Adrenal gland (tissue), 12 donors: ENCODE data around the gene AMN. TPM values are rescaled to one million over a fixed set of nuclear protein-coding genes. Genes with fewer than 3 reads are reported as not detected.

Experiments
- DNase-seq, 7 donors: peaks; one replicate each; pipeline ENCODE4 v3.0.0-alpha.2; 2019 to 2020
- H3K27ac ChIP-seq, 5 donors: fragments of 200-600 bp; sonication (generic) in 4 of 5; 1 replicate in 3 of 5; 2 replicates in 2 of 5; pipeline versions ENCODE4 v1.5.1 to v1.8.0; 2016 to 2020; ENCODE audit warnings: mild to moderate bottlenecking in 1 of 5
- H3K27me3 ChIP-seq: fragments of 200-600 bp; 2 replicates; pipeline ENCODE4 v1.8.0; 2021
- H3K36me3 ChIP-seq, 2 donors: fragments of 200-600 bp; replicated peaks in 1 of 2; 1 replicate in 1 of 2; 2 replicates in 1 of 2; pipeline versions ENCODE4 v1.5.1 to v1.8.0; 2018 to 2022
- H3K4me1 ChIP-seq, 2 donors: fragments of 200-600 bp; replicated peaks in 1 of 2; 1 replicate in 1 of 2; 2 replicates in 1 of 2; pipeline versions ENCODE4 v1.5.1 to v1.8.0; 2018 to 2021
- H3K4me3 ChIP-seq, 4 donors: fragments of 200-600 bp; sonication (generic) in 3 of 4; one replicate each; pipeline ENCODE4 v1.5.1; 2016 to 2018
- H3K9me3 ChIP-seq, 3 donors: fragments of 200-600 bp; sonication (generic) in 1 of 3; replicated peaks in 1 of 3; 1 replicate in 2 of 3; 2 replicates in 1 of 3; pipeline versions ENCODE4 v1.5.1 to v1.8.0; 2016 to 2021
- POLR2A ChIP-seq, 2 donors: fragments of 450-650 bp; IDR thresholded peaks; one replicate each; pipeline ENCODE4 v1.6.1; 2017; ENCODE audit warnings: antibody characterized with exemption in 2 of 2, mild to moderate bottlenecking in 2 of 2, moderate library complexity in 1 of 2
- WGBS, 4 donors: extraction: QIAGEN DNeasy Blood & Tissue Kit in 2 of 4; methylation state at CpG; one replicate each; pipeline versions ENCODE4 v1.1.5 to v1.1.7; 2013 to 2017; 5-methylcytosine and 5-hydroxymethylcytosine counted together
- intact Hi-C, 2 donors: fragments of 100-400 bp; cut with DNase I; formaldehyde crosslinking; loops; one replicate each; pipeline versions ENCODE4 v1.14.1 to v1.15.0; 2022 to 2023
- polyA plus RNA-seq, 3 donors: library from polyadenylated mRNA; stranded (reverse); fragments of 200-250 nt in 2 of 3; fragments of 350-450 nt in 1 of 3; fragmentation: Illumina TruSeq in 1 of 3; extraction: RNeasy Lipid Tissue Mini Kit (QIAGEN cat#74804) in 1 of 3; gene quantifications; one replicate each; pipeline ENCODE4 v1.2.3, GENCODE V29; 2013 to 2014
- total RNA-seq, 9 donors: library from RNA; depleted of rRNA in 4 of 9; stranded (reverse); fragments of >200 nt in 4 of 9; fragments of 120-200 nt in 1 of 9; fragmentation: NEBNext Ultra II Directional in 1 of 9; extraction: Animal tissue kit (Norgen Biotek cat#: 25700) in 1 of 9; gene quantifications; one replicate each; pipeline versions ENCODE4 v1.1.0 to v1.2.4, GENCODE V29; 2013 to 2023
- TF ChIP-seq, protein P1 (sequence below), 6 experiments: fragments of 450-650 bp in 4 of 6; fragments of 200-600 bp in 2 of 6; sonication (generic) in 1 of 6; IDR thresholded peaks; 1 replicate in 5 of 6; 2 replicates in 1 of 6; pipeline versions ENCODE4 v1.5.1 to v1.8.0; 2016 to 2021; ENCODE audit warnings: antibody characterized with exemption in 6 of 6, mild to moderate bottlenecking in 2 of 6, moderate library complexity in 1 of 6
- donor health status: healthy with polysubstance abuse.
- donor health status: Bipolar disorder and iron deficiency.
- donor health status: DM: yes; HTN: yes; CAD: no.
- donor health status: DM: no; HTN: no; CAD: no.
- donor health status: DM: no; HTN: no; CAD: no.
- donor health status: DM: yes; HTN: yes; CAD: no.

The AMN gene
- total and polyA plus RNA-seq, 12 donors: 0.07 to 3.6 (median 0.35) TPM; not detected in 4

DNA sequence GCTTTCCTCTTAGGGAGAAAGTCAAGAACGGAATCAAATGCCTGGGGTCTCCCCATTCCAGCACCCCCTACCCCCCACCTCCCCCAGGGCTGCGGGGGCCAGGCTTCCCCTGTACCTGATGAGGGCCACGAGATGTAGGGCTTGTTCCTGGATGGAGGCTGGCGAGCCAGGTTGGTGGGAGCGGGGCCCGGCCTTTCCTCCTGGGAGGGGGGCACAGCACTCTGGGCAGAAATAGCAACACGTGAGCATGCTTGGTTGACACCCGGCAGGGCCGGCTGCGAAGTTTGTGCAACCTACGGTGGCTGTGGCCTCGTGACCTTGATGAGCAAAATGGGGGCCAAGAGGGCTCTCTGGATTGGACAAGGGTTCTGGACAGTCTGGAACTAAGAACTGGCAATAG, 15.7 kb downstream of the AMN start:
- Histone ChIP-seq H3K27me3 (no peaks in the 10 kb centered on the region), H3K9me3 (no peaks in the 10 kb centered on the region), H3K27ac (no peak overlapping the region), H3K4me1 (no peaks in the 10 kb centered on the region), H3K36me3 (peaks cover 0 to 64% of the 10 kb centered on the region in 2 donors), H3K4me3 (no peak overlapping the region)
- TF ChIP-seq, protein P1, sequence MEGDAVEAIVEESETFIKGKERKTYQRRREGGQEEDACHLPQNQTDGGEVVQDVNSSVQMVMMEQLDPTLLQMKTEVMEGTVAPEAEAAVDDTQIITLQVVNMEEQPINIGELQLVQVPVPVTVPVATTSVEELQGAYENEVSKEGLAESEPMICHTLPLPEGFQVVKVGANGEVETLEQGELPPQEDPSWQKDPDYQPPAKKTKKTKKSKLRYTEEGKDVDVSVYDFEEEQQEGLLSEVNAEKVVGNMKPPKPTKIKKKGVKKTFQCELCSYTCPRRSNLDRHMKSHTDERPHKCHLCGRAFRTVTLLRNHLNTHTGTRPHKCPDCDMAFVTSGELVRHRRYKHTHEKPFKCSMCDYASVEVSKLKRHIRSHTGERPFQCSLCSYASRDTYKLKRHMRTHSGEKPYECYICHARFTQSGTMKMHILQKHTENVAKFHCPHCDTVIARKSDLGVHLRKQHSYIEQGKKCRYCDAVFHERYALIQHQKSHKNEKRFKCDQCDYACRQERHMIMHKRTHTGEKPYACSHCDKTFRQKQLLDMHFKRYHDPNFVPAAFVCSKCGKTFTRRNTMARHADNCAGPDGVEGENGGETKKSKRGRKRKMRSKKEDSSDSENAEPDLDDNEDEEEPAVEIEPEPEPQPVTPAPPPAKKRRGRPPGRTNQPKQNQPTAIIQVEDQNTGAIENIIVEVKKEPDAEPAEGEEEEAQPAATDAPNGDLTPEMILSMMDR (IDR thresholded peaks at IDR 0.05): no peak
- TF ChIP-seq POLR2A (IDR thresholded peaks at IDR 0.05): no peak
- intact Hi-C loops: no loop called here
- DNase-seq: no peak
- 87 to 94% (median 91%) methylated on average over 9 to 12 of the region's 12 CpGs for WGBS, 4 donors

DNA sequence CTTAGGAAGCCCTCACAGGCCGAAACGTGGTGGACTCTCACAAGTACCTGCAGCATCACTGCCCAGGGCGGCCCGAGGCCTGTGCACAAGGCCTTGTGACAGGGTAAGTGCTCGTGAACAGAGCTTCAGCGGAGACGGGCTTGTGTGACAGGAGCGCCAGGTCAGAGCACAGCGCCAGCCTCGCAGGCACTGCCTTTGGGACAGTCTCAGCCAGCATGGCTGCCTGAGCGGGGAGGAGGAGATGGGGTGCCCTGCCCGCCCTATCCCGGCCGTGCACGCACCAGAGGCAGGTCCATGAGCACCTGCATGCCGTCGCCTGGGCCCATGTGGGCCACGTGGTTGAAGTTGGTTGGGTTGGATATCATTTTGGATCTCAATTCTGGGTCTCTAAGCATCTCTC, 16.9 kb downstream of the AMN start:
- no peak overlapping the region for H3K4me3 ChIP-seq
- 94 to 97% (median 95%) methylated on average over 7 to 18 of the region's 18 CpGs for WGBS, 4 donors
- intact Hi-C loops: no loop called here
- peaks cover 0 to 68% of the 10 kb centered on the region in 2 donors for H3K36me3 ChIP-seq
- H3K27me3 ChIP-seq: no peaks in the 10 kb centered on the region
- DNase-seq: no peak
- no peaks in the 10 kb centered on the region for H3K9me3 ChIP-seq
- H3K27ac ChIP-seq: no peak overlapping the region
- no peak for TF ChIP-seq POLR2A (IDR thresholded peaks at IDR 0.05)
- TF ChIP-seq, protein P1 (IDR thresholded peaks at IDR 0.05): no peak
- no peaks in the 10 kb centered on the region for H3K4me1 ChIP-seq

DNA sequence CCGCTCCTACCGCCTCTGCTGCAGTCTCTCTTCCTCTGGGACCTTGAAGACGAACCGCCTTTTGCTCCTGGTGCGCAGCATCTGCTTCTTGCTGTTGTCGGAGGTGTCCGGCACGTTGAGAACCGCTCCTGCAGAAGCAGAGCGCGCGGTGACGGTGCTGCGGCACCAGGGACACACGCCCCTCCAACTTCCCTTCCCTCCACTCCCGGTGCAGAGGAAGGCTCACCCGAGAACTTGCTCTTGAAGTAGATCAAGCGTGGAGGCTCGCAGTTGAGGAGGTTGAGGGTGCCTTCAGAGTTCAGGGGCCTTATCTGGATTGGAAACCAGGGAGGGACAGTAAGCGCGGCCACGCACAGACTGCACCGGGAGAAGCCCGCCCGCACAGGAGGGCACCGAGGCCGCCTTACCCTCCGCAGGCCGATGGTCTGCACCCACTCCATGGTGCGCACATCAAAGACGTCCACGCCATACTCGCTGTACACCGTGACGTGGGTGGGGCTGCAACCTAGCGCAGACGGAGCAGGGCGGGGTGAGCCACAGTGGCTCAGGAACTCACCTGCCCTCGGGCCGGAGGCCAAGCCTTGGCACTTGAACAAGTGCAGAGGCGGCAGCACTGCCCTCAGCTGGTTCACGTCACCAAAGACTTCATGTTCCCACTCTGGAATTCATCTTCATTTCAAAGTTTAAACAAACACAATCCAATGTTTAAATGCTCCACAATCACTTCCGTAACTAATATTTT, 17.5 kb downstream of the AMN start:
- no peak overlapping the region for H3K27ac ChIP-seq
- DNase-seq: no peak
- peaks cover 0 to 75% of the 10 kb centered on the region in 2 donors for H3K36me3 ChIP-seq
- no peaks in the 10 kb centered on the region for H3K4me1 ChIP-seq
- H3K4me3 ChIP-seq: no peak overlapping the region
- no peaks in the 10 kb centered on the region for H3K9me3 ChIP-seq
- no peaks in the 10 kb centered on the region for H3K27me3 ChIP-seq
- TF ChIP-seq, protein P1 (IDR thresholded peaks at IDR 0.05): no peak
- no peak for TF ChIP-seq POLR2A (IDR thresholded peaks at IDR 0.05)
- 91 to 95% (median 94%) methylated on average over 22 to 43 of the region's 43 CpGs for WGBS, 4 donors
- intact Hi-C loops: no loop called here

DNA sequence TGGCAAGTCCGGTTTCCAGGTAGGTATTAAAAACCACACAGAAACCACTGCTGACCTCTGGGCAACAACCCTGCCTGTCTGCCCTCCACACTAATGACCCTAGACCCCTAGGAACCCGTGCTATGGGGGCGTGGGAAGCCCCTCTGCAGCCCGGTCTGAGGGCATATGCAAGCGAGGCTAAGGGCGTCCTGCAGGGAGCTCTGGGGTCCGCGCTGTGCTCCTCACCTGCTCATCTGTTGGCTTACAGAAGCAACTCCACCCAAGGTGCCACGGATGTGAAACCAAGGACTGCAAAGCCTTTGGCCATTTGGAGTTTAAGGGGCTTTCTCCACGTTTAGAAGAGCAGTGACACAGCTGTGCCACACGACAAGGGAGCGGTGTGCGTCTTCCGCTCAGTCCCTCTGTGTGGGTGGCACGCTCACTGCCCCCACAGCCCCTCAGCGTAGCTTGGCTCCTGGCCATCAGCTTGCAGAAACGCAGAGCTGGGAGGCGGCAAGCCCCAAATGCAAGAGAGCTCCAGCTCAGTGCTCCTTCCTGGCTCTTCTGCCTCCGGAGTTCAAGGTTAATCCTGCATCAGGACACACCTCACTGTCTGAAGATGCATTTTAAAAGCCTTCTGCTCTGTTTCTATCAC, 18.4 kb downstream of the AMN start:
- H3K27ac ChIP-seq: no peak overlapping the region
- TF ChIP-seq POLR2A (IDR thresholded peaks at IDR 0.05): no peak
- TF ChIP-seq, protein P1 (IDR thresholded peaks at IDR 0.05): no peak
- no peaks in the 10 kb centered on the region for H3K4me1 ChIP-seq

More for the DNA sequence above, 18.4 kb downstream of the AMN start:
- Histone ChIP-seq H3K4me3 (no peak overlapping the region), H3K36me3 (peaks cover 0 to 83% of the 10 kb centered on the region in 2 donors), H3K27me3 (no peaks in the 10 kb centered on the region), H3K9me3 (no peaks in the 10 kb centered on the region)
- intact Hi-C loops: no loop called here
- DNase-seq: no peak
- 83 to 91% (median 84%) methylated on average over 11 to 19 of the region's 19 CpGs for WGBS, 4 donors
